ENCODE results near the gene TASOR. TPM values are rescaled to one million over a fixed set of nuclear protein-coding genes. Genes with fewer than 3 reads are reported as not detected.

TASOR gene
- total RNA-seq, 4 donors from 2014 or later: 93.7 to 129 (median 103) TPM

DNA sequence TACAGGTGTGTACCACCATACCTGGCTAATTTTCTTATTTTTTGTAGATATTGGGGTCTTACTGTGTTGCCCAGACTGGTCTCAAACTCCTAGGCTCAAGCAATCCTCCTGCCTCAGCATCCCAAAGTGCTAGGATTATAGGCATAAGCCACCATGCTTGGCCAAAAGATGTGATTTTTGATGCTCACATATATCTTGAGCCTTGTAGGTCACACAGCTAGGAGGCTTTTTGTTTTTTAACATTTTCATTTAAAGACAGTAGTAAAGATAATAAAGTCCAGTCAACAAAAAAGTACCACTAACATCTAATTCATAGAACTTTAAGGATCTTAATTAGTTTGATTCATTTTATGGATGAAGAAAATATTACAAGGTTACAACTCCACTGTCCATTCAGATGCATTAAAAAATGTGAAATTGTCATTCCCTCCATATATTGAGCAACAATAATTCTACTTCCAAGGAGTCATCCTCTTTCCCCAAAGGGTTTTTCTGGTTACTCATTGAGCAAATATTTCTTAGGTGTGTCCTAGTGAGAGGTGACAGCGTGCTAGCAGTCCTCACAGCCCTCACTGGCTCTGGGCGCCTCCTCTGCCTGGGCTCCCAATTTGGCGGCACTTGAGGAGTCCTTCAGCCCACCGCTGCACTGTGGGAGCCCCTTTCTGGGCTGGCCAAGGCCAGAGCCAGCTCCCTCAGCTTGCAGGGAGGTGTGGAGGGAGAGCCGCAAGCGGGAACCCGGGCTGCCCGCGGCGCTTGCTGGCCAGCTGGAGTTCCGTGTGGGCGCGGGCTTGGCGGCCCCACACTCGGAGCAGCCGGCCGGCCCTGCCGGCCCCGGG, 8.3 kb upstream of the TASOR start:
- no peak overlapping the region for H3K4me3 ChIP-seq (replicated peaks in 1 of 3)
- H3K9me3 ChIP-seq: no peaks in the 10 kb centered on the region
- no peaks in the 10 kb centered on the region for H3K36me3 ChIP-seq
- no peaks in the 10 kb centered on the region for H3K27me3 ChIP-seq
- H3K27ac ChIP-seq: no peak overlapping the region
- intact Hi-C loops (cut with DNase I): no loop called here
- TF ChIP-seq POLR2A (IDR thresholded peaks at IDR 0.05) (no peak), CTCF (IDR thresholded peaks at IDR 0.05) (no peak)
- DNase-seq: no peak
- 94 to 96% methylated on average over 3 to 10 of the region's 19 CpGs for WGBS, 2 donors
- no peaks in the 10 kb centered on the region for H3K4me1 ChIP-seq

DNA sequence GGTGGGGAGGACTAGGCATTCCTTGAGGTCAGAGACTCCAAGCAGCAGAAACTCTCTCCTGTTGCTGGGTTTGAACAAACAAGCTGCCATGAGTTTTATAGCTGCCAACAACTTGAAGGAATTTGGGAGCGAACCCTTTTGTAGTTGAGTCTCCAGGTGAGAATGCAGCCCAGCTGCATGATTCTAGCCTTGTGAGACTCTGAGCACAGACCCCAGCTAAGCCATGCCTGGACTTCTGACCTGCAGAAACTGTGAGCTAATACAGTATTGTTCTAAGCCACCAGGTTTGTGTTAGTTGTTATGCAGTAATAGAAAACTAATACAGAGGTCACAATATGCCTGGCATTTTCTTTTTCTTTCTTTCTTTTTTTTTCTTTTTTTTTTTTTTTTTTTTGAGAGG, 6.2 kb upstream of the TASOR start:
- WGBS, 2 donors: 73 to 95% methylated on average over 1 of the region's 1 CpG
- TF ChIP-seq CTCF (IDR thresholded peaks at IDR 0.05): no peak
- TF ChIP-seq POLR2A (IDR thresholded peaks at IDR 0.05): no peak
- Histone ChIP-seq H3K36me3 (no peaks in the 10 kb centered on the region), H3K4me1 (no peaks in the 10 kb centered on the region), H3K4me3 (replicated peaks in 1 of 3) (no peak overlapping the region), H3K27ac (no peak overlapping the region), H3K9me3 (no peaks in the 10 kb centered on the region), H3K27me3 (no peaks in the 10 kb centered on the region)
- no peak for DNase-seq
- intact Hi-C loops (cut with DNase I): no loop called here

GRCh38 chr3:56688191-56688590, 5.1 kb upstream of the TASOR start:
- no peaks in the 10 kb centered on the region for H3K9me3 ChIP-seq
- H3K27ac ChIP-seq: no peak overlapping the region
- H3K36me3 ChIP-seq: no peaks in the 10 kb centered on the region
- intact Hi-C loops (cut with DNase I): no loop called here
- H3K27me3 ChIP-seq: no peaks in the 10 kb centered on the region
- DNase-seq: no peak
- no peak for TF ChIP-seq CTCF (IDR thresholded peaks at IDR 0.05)
- no peak for TF ChIP-seq POLR2A (IDR thresholded peaks at IDR 0.05)
- no peak overlapping the region for H3K4me3 ChIP-seq (replicated peaks in 1 of 3)
- 88 to 98% methylated on average over 1 of the region's 1 CpG for WGBS, 2 donors
- H3K4me1 ChIP-seq: no peaks in the 10 kb centered on the region

- Histone ChIP-seq H3K4me1 (peaks cover 19 to 30% of the 10 kb centered on the region in 2 donors), H3K9me3 (no peaks in the 10 kb centered on the region), H3K27ac (no peak overlapping the region), H3K4me3 (replicated peaks in 1 of 3) (no peak overlapping the region), H3K36me3 (no peaks in the 10 kb centered on the region), H3K27me3 (no peaks in the 10 kb centered on the region)
- no peak for TF ChIP-seq CTCF (IDR thresholded peaks at IDR 0.05)
- no peak for TF ChIP-seq POLR2A (IDR thresholded peaks at IDR 0.05)
- no peak for DNase-seq
- 96 to 98% methylated on average over 13 of the region's 13 CpGs for WGBS, 2 donors
- intact Hi-C loops (cut with DNase I): no loop called here
These were observed 964 bp upstream of the TASOR start for GRCh38 chr3:56684029-56684428.

- Histone ChIP-seq H3K9me3 (no peaks in the 10 kb centered on the region), H3K4me3 (replicated peaks in 1 of 3) (peak overlapping the region; percentile 77 to 91 (median 81)), H3K27ac (peak overlapping the region; percentile 99), H3K36me3 (no peaks in the 10 kb centered on the region), H3K4me1 (peaks cover 19 to 30% of the 10 kb centered on the region in 2 donors), H3K27me3 (no peaks in the 10 kb centered on the region)
- TF ChIP-seq CTCF (IDR thresholded peaks at IDR 0.05) (peak in 1 of 6 experiments; percentile 3), POLR2A (IDR thresholded peaks at IDR 0.05) (peak in 1 of 2 donors; percentile 45)
- WGBS, 2 donors: 1% methylated on average over 23 to 36 of the region's 58 CpGs
- intact Hi-C loops (cut with DNase I): no loop called here
- DNase-seq: peak; percentile 70 to 74
These were observed 473 bp downstream of the TASOR start for GRCh38 chr3:56682462-56683121.

Measured in thyroid gland (tissue), 4 donors.